Measurements from ENCODE around the gene PPP1R13B.

Gene PPP1R13B

GRCh38 chr14:103708750-103709187 is 138.6 kb downstream of the PPP1R13B start:
- DNase-seq: no peak

DNA sequence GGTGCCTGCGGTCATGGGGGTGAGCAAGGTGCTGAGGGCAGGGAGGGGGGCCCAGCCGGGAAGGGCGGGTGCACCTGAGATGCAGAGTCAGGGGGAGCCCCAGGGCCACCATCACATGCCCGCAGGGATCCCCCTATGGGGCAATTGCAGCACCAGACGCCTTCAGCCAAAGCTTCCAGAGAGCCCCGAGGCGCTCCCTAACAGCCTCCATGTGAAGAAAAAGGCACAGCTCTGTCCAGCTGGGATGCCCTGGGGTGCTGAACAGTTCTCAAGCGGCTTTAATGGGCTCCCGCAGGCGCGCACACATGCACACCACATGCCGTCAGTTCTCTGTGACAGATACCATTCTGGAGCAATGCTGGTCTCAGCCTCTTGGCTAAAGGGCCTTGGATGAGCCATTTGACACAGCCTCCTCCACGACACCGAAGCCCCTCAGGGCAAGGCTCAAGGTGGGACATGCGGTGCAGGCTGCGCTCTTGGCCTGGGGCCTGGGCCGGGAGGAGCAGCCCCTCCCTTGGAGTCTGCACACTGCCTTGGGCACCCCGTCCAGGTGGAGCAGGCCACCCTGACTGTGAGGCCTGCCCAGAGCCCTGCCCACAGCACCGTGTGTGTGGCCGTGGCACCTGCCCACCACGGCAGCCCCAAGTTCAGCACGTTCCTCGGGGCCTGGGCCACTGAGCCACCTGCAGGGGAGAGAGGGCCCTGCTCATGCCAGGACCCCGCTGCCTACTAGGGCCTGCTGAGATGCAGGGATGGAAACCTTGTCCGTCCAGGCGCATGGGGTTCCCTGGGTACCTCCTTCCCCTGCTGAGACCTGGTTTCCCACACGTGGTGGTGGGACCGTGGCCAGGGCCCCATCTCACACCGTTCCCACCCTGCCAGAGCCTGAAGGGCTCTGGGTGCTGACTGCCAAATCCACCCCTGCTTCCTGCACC is 139.8 kb downstream of the PPP1R13B start:
- DNase-seq: no peak

DNA sequence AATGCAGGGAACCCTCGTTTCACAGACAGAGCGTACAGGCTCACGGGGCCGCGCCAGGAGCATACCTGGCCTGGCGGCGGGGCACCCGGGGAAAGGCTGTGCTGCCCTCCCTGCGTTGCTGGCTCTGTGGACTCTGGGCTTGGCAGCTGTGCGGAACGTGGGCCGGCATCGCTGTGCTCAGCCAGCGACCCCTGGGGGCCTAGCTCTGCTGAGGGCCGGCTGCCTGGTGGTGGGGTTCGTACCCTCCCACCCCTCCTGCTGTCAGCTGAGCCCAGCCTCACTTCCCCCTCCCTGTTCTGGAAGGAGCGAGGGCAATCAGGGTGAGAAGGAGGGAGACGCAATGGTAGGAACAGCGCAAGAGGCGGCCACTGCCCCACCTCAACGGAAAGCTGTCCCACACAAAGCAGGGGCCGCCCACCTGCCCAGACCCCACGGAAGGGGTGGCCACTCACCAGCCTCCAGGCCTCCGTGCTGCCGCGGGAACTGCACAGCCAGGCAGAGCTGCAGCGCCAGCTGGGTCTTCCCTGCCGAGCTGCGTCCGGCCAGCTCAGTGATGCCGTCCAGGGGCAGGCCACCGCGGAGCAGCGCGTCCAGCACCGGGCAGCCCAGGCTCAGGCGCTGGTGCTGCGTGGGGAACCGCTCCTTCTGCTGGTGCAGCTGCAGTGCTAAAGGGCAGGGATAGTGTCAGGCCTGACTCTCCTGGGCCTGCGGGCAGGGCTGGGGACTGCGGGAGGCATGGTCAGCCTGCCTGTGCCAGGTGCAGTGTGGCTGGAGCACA is 140.6 kb downstream of the PPP1R13B start:
- no peak for DNase-seq

DNA sequence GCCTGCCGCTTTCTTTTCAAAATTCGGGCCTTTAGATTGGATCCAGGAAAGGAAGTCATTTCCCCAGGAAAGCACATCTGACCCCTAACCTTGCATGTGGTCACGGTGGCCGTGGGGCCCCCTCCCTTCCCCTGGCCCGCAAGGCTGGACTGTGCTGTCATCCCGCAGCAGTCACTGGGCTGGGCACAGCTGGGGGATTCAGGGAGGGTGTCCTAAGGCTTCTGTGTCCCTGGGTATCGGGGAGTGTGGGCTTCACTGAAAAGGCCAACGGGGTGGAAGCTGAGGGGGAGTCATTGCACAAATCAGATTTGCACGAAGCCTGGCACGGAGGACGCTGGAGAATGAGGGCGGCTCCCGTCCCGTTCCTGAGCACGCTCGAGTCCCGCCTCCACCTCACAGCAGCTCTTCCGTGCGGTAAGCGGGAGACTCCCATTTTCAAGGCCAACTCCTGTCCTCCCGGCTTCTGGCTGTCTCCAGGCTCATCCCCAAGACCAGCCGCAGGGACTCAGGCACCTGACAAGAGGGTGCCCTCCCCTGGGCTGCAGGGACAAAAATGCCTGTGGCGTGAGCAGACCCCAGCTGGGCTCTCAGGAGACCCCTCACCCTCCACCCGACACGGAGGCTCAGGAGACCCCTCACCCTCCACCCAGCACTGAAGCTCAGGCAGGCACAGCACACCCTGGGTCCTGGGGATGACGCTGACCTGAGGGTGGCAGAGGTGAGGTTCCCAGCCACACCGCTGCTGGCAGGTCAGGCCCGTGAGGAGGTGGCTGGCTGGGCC is 141.7 kb downstream of the PPP1R13B start:
- DNase-seq: no peak

- no peak for DNase-seq
Measured at GRCh38 chr14:103705118-103705503, 142.3 kb downstream of the PPP1R13B start.

DNA sequence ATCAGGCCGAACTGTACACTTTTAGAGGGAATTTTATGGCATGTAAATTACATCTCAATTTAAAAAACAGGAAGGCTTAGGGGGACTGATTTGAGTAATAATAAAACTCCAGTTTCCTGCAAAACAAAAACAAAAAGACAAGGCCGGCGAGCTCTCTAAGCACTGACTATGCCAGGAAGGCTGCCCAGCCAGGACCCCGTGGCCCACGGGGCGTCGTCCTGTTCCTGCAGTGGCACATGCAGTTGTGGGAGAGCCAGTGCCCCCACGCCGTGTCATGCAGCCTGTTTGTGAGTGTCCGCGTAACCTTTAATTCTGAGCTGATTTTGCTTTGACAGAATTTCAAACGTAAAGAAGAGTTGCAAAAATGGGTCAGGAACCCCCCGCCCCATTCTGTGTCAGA is 142.7 kb downstream of the PPP1R13B start:
- DNase-seq: no peak

- no peak for DNase-seq
Measured at GRCh38 chr14:103703433-103704385, 143.7 kb downstream of the PPP1R13B start.

GRCh38 chr14:103702497-103703432 is 144.6 kb downstream of the PPP1R13B start:
- DNase-seq: no peak

- DNase-seq: no peak
Measured at GRCh38 chr14:103702095-103702494, 145.3 kb downstream of the PPP1R13B start.

GRCh38 chr14:103700753-103701490 is 146.5 kb downstream of the PPP1R13B start:
- DNase-seq: no peak

GRCh38 chr14:103699901-103700752 is 147.2 kb downstream of the PPP1R13B start:
- no peak for DNase-seq

DNA sequence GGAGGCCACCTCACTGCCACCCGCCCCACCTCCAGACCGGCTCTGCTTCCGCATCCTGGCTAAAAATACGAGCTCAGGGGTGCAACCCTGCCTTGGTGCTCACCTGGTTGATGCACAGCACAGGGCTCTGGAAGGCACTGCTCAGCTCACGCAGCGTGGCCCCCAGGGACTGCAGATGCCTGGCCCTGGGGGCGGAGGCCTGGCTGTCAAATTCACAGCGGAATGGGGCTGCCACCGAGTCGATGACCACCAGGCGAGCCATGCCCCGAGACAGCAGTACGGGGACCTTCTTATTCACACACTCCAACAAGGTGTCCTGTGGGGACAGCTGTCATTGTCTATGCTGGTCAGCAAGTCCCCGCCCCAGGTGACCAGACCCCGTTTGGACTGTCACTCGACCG is 148.1 kb downstream of the PPP1R13B start:
- DNase-seq: no peak

- no peak for DNase-seq
Measured at GRCh38 chr14:103698380-103699260, 148.8 kb downstream of the PPP1R13B start.

DNA sequence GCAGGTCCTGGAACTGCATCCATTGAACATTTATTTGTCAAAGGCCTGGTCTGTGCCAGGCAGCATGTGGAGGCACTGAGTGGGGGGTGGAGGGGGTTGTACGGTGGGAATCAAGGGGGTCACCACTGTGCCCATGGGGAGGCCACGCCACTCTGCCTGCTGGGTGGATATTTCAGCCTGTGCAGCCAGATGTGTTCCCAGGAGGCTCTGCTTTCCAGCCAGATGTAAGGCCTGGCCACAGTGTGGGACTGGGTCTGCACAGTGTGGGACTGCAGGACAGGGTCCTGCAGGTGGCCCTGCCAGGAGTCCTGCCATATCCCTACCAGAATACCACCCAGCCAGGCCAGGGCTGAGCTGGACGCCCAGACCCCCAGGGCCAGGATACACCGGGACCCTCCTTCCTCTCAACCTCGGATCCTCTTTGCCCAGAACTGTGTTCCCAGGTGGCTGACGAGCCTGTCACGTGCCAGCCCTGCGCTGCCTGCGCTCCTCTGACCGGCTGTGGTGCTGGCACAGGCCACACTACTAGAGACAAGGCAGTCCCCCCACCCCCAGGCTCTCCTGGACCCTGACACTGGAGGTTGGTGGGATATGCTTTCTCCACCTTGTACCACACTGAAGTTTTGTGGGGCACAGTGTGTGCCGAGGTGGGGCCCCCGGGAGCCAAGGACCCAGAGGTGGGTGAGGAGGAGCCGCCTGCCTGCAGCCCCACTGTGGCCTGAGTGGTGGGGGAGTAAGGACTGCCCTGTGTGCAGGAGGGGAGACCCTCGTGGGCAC is 149.6 kb downstream of the PPP1R13B start:
- DNase-seq: no peak

DNA sequence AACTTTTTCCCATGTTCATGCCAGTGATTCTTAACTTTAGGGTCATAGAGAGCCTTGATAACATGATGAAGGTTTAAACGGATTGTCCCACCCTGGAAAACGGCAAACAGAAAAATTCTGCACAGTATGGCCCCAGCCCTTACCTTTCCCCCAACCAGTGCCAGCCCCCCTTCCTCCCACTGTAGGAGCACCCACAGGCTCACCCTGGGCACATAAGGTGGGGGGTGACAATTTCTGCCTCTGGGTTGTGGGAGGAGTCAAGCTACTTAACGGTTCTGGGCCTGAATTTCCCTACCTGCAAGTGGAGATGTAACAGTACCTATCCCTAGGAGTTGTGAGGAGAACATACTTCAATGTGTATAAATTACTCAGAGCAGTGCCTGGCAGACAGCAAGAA is 150.2 kb downstream of the PPP1R13B start:
- no peak for DNase-seq

DNA sequence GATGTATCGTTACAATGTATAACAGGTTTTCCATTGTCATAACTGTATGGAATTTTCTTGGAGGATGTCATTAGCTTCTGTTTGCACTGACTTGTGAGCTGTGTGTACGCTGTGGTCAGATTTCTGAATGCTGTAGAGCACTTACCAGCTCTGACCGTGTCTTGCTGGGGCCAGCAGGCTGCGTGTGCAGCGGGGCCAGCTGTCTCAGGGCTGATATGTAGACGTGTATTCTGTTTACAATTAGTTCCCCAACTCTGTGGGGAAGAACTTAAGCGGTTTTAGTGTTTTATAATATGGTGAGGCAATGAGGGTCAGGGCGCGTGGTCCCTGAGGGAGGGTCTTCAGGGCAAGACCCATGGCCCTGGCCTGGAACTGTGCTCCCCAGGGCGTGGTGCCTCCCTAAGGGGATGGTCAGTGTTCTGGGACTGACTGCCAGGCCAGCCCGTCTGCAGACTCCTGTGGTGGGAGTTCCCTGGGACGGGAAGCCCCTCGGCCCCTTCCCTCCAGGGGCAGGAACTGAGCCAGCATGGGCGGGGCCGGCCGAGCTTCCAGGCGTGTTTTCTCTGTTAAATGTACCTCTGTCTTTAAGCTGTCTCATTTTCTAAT is 150.8 kb downstream of the PPP1R13B start:
- peak; percentile 36 for DNase-seq

- DNase-seq: no peak
Measured at GRCh38 chr14:103696070-103696402, 151.3 kb downstream of the PPP1R13B start.

Measured in fibroblast of skin of right biceps (primary cell).